DMS114 treated with DMSO at 0.1 percent for 48 hours (cell line): ENCODE data around the gene SYS1.

ENCODE experiments used
- DNase-seq: peaks from one replicate; lab custom pipeline; 2025; ENCODE audit not compliant: unreplicated experiment; lab: John Stamatoyannopoulos, UW

The SYS1 gene

GRCh38 chr20:45355209-45356084 is 7.5 kb upstream of the SYS1 start:
- DNase-seq: no peak

- no peak for DNase-seq
Observed at GRCh38 chr20:45358282-45359068, 4.5 kb upstream of the SYS1 start.

DNA sequence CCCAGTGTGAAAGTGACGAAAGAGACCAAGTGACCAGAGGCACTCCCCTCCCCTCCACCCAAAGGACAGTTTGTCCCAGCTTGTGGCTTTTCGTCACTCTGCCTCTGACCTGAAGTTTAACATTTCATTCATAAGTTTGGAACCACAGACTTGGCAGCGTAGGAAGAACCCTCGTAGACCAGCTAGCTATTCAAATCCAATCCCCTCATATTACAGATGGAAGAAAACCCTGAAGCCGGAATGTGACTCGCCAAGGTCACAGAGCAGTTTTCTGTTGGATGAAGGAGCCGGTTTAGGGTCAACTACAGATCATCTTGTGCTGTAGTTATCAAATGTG is 3.9 kb upstream of the SYS1 start:
- no peak for DNase-seq

GRCh38 chr20:45359406-45360148 is 3.4 kb upstream of the SYS1 start:
- DNase-seq: no peak

DNA sequence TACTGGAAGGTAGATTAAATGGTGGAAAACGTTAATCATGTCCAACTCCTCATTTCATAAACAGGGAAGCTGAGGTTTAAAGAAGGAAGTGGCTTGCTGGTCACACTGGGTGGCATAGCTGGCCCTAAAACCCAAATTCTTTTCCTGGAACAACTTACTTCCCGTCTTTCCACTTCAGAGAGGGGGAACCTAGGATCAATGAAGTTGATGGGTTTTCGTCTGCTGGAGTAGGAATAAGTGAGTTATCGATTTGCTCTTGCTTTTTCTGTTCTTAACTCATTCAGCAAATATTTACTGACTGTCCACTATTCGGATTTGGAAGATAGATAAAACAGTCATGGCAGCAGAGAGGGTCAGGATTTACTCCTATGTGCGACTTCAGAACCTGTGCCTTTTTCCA is 1.2 kb upstream of the SYS1 start:
- DNase-seq: no peak

DNA sequence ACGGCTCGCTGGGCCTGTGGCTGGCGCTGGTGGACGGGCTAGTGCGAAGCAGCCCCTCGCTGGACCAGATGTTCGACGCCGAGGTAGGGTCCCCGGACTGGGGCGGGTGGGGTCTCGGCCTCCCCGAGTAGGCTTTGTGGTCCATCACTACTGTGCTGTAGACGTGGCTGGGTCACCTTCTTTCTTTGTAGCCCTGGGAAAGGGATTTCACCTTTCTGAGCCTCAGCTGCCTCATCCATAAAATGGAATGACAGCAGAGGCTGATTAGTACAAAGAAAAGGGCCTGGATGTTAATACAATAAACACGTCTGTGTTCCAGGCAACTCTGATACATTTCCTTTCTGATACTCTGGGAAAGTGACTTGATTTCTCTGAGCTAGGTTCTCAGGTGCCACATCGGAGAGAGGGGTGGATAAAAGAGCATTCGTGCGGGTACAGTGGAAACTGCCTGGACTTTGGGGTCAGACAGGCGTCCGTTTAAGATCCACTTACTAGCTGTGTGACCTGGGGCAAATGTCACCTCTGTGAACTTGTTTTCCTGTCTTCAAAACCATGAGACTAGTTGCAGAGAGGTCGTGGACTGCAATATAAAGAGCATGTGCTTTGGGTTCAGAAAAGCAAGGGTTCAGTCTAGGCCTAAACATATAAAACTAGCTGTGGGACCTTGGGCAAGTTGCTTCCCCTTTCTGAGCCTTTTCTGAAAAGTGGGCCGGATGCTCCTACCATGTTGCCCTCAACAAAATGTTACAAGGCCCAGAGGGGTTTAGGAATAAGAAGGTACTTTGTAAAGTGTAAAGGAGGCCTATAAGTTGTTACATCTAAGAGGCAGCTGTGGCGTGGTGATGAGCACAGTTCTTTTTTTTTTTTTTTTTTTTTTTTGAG is 896 bp downstream of the SYS1 start:
- no peak for DNase-seq

DNA sequence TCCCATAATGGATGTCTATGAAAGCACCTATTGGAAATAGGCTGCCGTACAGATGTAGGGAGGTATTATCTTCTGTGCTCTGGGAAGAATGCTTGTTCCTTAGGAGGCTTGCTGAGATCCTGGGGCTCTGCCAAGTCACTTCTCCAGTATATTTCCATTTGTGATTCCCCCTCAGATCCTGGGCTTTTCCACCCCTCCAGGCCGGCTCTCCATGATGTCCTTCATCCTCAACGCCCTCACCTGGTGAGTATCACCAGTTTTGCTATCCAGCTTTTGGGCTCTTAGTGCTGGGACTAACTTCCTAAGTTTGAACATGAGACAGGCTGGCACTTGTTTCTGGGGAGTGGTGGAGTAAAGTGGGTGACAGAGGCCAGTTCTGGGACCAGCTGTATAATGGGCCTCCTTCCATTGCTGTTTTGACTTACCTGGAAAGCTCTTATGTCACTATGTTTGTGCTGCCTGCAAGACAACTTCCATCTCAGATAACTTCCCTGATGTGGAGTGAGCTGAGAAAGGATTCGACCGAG is 2.6 kb downstream of the SYS1 start:
- no peak for DNase-seq

- no peak for DNase-seq
Observed at GRCh38 chr20:45366192-45366591, 3.2 kb downstream of the SYS1 start.

- DNase-seq: no peak
Observed at GRCh38 chr20:45366631-45367030, 3.7 kb downstream of the SYS1 start.

- no peak for DNase-seq
Observed at GRCh38 chr20:45367126-45367525, 4.2 kb downstream of the SYS1 start.

GRCh38 chr20:45368221-45368980 is 5.4 kb downstream of the SYS1 start:
- DNase-seq: no peak

DNA sequence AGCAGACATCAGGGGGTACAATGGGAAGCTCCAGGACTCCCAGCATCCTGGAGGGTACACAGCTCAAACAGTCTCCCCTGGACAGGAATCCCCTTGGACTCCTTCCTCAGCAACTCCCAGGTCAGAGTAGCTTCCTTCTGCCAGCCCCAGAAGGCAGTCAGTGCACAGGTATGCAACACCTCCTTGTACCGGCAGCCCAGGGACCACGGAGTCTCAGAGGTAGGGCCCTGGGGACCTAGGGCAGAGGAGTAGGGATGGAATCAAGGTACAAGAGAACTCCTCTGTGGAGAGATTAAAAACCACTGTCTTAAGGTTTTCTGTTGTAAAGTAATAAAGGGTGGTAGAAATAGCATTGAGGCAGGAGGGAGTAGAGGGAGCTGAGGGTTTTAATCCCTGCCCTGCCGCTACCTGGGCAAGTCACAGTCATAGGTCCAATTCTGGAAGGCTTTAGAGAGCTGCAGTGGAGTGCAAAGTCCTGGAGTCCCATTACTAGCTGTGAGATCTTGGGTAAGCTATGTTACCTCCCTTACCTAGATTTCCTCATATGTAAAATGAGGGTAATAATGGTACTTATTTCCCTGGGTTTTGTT is 7.7 kb downstream of the SYS1 start:
- no peak for DNase-seq

DNA sequence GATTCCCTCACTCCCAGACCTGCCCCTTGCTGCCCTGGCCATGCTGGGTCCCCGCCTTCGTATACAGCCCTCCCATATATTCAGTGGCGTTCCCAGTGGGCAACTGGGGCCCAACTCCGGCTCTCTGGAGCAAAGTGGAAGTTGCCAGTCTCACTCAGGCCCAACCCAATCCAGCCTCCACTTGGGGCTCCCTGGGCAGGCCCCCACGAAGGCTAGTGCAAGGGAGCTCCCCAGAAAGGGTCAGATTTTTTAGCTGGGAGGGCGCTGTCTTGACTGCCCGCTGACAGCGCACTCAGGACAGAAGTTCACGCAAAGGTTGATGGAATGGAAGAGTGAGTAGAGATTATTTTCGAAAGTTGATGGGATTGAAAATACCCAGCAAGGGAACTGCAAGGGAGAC is 9.3 kb downstream of the SYS1 start:
- no peak for DNase-seq

- DNase-seq: no peak
Observed at GRCh38 chr20:45372646-45373352, 9.8 kb downstream of the SYS1 start.

GRCh38 chr20:45373353-45374100 is 10.6 kb downstream of the SYS1 start:
- DNase-seq: peak; percentile 66

- no peak for DNase-seq
Observed at GRCh38 chr20:45374101-45374467, 11.1 kb downstream of the SYS1 start.

- no peak for DNase-seq
Observed at GRCh38 chr20:45374966-45375365, 12.0 kb downstream of the SYS1 start.

- DNase-seq: no peak
Observed at GRCh38 chr20:45377269-45377668, 14.3 kb downstream of the SYS1 start.
